Astrocyte of the spinal cord (primary cell): ENCODE data around the gene ANKS1B.
"Not testable (repeated sequence)": the region's sequence is repeated elsewhere in the genome, so short reads cannot be mapped to it uniquely, and the experiment has no call there.

Source experiments
- DNase-seq: peaks from one replicate; pipeline ENCODE4 v3.0.0; 2011; ENCODE audit warnings: low read depth, low spot score
- H3K4me3 ChIP-seq: 2 replicates; pipeline ENCODE4 v1.5.1; 2011; ENCODE audit warnings: low read depth, mild to moderate bottlenecking, low read length, moderate library complexity
- in situ Hi-C: cut with HindIII; loops from 2 replicates; pipeline ENCODE4 v1.10.0; 2017; ENCODE audit warnings: low sequenced_read_pairs
- TF ChIP-seq, protein P1 (sequence below): IDR thresholded peaks from 2 replicates; pipeline ENCODE4 v1.5.1; 2012; ENCODE audit warnings: low read depth, mild to moderate bottlenecking, low read length, inconsistent platforms

ANKS1B gene

DNA sequence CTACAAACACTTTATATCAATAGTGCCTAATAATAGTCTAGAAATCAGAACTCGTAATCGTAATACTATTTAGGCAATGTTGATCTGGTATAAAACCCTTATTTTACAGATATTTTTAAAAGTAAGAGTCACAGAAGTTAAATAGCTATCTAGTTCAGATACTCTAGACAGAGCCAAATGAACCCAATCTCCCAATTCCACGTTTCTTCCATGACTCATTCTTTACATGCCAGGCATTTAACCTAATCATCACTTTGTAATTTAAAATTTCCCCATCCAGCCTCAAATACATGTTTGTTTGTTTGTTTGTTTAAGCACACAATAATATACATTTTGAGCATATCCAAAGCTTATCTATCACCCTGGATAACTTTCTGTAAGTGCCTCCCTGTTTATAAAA, 373.6 kb downstream of the ANKS1B start:
- in situ Hi-C loops, result no loop called here
- H3K4me3 ChIP-seq, result no peak overlapping the region
- TF ChIP-seq, protein P1, sequence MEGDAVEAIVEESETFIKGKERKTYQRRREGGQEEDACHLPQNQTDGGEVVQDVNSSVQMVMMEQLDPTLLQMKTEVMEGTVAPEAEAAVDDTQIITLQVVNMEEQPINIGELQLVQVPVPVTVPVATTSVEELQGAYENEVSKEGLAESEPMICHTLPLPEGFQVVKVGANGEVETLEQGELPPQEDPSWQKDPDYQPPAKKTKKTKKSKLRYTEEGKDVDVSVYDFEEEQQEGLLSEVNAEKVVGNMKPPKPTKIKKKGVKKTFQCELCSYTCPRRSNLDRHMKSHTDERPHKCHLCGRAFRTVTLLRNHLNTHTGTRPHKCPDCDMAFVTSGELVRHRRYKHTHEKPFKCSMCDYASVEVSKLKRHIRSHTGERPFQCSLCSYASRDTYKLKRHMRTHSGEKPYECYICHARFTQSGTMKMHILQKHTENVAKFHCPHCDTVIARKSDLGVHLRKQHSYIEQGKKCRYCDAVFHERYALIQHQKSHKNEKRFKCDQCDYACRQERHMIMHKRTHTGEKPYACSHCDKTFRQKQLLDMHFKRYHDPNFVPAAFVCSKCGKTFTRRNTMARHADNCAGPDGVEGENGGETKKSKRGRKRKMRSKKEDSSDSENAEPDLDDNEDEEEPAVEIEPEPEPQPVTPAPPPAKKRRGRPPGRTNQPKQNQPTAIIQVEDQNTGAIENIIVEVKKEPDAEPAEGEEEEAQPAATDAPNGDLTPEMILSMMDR, result no peak
- DNase-seq, result no peak

DNA sequence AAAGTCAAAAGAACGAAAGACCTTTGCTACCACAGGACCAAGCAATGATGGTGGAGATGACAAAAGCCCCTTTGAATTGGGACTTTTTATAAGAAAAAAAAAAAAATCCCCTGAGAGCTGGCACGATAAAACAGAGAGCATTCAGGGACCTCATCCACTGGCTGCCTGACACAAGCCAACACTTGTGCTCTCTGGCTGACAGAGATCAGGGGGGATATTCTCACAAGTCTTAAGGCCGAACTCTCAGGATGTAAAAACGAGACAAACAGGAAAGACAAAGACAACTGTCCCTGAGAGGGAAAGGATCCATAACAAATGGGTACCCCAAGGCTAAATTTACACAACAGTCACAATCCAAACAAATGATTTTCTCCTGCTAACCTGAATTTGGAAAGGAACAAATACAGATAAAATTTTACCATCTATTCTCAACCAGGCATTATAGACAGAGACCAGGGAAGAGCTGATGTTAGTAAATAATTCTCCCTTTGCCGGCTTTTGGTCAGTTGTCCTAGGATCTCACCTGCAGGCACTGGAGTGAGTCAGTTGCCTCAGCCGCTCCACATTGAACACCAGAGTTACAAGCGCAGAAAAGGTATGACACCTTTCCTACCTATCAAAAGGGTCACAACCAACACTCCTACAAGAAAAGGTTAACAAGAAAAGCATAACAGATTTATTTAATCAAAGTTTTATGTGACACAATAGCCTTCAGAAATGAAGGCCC, 375.1 kb downstream of the ANKS1B start:
- in situ Hi-C loops, result no loop called here
- no peak for DNase-seq

DNA sequence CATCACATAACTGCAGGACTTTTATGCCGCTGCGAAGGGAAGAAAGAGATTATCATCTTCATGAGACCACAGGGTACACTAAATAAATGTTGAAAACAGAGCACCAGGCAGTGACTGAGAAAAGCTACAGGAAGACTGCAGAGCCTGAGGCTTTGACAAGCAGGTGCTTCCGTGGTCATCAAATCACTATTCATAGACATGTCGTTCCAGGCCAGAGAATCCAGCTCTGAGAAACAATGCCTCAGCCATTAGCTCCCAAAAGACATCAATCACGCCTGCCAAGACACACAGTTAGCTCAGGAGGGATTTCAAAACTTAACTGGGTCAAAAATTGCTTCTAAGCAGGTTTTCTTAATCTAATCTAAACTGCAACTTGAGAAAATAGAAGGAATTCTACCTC, 384.3 kb downstream of the ANKS1B start:
- TF ChIP-seq, protein P1, result no peak
- no peak overlapping the region for H3K4me3 ChIP-seq
- in situ Hi-C loops, result no loop called here
- no peak for DNase-seq

More for the DNA sequence above, 375.1 kb downstream of the ANKS1B start:
- TF ChIP-seq, protein P1, result no peak
- H3K4me3 ChIP-seq, result no peak overlapping the region

DNA sequence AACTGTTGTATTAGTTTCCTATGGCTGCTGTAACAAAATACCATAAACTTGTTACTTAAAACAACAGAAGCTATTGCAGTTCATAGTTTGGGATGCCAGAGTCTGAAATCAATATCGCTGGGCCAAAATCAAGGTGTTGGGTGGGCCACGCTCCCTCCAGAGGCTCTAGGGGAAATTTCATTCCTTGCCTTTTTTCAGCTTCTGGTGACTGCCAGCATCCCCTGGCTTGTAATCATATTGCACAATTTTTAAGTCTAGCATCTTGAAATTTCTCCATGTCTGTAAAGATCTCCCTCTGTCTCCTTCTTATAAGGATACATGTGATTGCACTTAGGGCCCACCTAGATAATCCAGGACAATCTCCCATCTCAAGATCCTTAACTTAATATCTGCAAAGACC, 386.0 kb downstream of the ANKS1B start:
- TF ChIP-seq, protein P1, result no peak
- no peak for DNase-seq
- in situ Hi-C loops, result no loop called here
- no peak overlapping the region for H3K4me3 ChIP-seq

DNA sequence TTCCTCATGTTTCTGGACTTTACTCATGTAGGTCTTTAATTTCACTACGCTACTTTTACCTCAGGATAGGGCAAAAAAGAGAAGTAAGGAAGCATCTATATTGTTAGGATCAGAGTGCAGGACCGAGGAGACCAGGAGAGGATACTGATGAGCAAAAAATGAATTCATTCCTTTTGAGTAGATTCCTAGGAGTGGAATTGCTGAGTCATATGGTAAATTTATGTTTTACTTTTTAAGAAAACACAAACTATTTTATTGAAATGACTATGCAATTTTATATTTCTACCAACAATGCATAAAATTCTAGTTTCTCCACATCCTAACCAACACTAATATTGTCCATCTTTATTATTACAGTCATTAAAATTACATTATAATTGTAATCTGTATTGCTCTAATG, 388.0 kb downstream of the ANKS1B start:
- TF ChIP-seq, protein P1, result no peak
- in situ Hi-C loops, result no loop called here

DNA sequence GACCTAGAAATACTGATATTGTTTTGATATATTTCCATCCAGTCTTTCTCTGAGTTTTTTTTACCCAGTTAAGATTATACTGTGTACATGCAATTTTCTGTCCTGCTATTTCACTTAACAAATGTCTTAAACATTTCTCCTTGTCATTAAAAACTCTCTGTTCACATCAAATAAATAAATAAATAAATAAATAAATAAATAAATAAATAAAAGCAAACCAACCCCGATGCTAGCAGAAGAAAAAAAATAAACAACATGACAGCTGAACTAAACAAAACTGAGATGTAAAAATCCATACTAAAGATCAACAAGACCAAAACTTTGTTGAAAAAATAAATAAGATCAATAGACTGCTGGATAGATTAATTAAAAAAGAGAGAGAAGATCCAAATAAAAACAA, 407.6 kb downstream of the ANKS1B start:
- DNase-seq, in situ Hi-C loops, H3K4me3 ChIP-seq: not testable (repeated sequence)

More for the DNA sequence above, 388.0 kb downstream of the ANKS1B start:
- no peak for DNase-seq
- no peak overlapping the region for H3K4me3 ChIP-seq

DNA sequence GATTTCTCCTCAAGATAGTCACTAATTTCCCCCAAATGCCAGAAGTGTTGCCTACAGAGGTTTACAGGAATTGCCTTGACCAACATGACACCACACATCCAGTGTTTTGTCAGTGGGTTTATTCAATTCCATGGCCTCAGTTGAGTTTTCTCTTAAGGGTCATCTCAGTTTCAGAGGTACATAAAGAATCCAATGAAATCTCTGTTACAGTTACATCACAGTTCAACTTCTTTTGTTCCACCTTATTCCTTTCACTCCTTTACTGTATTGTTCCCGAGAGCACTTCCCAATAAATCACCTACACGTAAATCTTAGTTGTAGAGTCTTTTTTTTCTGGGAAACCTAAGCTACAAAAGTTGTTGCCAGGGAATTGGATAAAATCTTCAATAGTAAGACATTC, 410.8 kb downstream of the ANKS1B start:
- TF ChIP-seq, protein P1, result no peak
- no peak overlapping the region for H3K4me3 ChIP-seq
- no peak for DNase-seq
- in situ Hi-C loops, result no loop called here
